GM12872 (cell line): ENCODE data around the gene PIP5KL1.

Experiments used
- TF ChIP-seq, protein P1 (sequence below): IDR thresholded peaks from 3 replicates; pipeline ENCODE4 v1.5.1; 2011; ENCODE audit warnings: low read depth, mild to moderate bottlenecking, low read length, moderate library complexity; ENCODE audit not compliant: insufficient read depth

The PIP5KL1 gene

GRCh38 chr9:127944586-127945218 is 14.1 kb upstream of the PIP5KL1 start:
- TF ChIP-seq, protein P1, sequence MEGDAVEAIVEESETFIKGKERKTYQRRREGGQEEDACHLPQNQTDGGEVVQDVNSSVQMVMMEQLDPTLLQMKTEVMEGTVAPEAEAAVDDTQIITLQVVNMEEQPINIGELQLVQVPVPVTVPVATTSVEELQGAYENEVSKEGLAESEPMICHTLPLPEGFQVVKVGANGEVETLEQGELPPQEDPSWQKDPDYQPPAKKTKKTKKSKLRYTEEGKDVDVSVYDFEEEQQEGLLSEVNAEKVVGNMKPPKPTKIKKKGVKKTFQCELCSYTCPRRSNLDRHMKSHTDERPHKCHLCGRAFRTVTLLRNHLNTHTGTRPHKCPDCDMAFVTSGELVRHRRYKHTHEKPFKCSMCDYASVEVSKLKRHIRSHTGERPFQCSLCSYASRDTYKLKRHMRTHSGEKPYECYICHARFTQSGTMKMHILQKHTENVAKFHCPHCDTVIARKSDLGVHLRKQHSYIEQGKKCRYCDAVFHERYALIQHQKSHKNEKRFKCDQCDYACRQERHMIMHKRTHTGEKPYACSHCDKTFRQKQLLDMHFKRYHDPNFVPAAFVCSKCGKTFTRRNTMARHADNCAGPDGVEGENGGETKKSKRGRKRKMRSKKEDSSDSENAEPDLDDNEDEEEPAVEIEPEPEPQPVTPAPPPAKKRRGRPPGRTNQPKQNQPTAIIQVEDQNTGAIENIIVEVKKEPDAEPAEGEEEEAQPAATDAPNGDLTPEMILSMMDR = no peak

DNA sequence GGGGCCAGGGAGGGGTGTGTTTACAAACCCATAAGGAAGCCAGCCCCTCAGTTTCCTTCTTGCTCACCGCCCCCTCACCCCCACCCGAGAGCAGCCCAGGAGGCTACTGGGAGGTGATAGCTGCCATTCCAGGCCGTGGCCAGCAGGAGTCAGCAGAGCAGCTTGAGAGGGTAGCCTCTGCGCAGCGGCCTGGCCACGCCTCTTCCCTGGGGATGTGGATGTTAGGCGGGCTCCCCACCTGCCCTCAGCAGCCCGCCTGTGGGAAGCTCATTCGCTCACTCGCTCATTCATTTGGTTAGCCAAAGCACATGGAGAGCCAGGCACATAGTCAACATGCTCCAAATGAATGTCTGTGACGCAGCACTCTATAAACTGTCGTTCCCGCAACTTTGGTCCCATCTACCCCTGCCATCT is 13.2 kb upstream of the PIP5KL1 start:
- TF ChIP-seq, protein P1 = peak; percentile 98

DNA sequence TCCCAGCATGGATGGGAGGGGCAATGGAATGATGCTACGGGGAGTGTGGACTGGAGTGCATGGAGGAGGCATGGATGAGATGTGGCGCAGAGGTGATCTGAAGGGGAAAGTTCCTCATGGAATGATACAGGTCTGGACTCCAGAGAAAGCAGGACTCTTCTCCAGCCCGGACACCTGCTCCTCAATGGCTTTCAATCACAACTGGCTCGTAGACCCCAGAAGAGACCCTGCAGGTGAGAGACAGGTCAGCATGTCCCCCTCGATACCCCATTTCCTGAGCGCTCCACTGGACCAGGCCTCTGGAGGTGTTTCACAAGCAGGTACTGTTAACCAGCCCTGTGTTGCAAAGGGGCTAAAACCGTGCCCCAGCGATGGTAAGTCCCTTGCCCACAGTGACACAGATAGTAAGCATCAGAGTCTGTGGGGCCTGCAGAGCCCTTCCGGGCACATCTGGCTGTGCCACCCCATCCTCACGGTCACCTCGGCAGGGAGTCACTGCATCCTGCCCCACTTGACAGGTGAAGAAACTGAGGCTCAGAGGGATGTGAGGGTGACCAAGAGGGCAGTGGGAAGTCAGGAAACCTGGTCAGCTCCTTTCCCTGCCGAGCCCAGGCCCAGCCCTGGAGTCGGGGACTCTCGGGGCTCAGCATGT is 12.6 kb upstream of the PIP5KL1 start:
- TF ChIP-seq, protein P1 = no peak

DNA sequence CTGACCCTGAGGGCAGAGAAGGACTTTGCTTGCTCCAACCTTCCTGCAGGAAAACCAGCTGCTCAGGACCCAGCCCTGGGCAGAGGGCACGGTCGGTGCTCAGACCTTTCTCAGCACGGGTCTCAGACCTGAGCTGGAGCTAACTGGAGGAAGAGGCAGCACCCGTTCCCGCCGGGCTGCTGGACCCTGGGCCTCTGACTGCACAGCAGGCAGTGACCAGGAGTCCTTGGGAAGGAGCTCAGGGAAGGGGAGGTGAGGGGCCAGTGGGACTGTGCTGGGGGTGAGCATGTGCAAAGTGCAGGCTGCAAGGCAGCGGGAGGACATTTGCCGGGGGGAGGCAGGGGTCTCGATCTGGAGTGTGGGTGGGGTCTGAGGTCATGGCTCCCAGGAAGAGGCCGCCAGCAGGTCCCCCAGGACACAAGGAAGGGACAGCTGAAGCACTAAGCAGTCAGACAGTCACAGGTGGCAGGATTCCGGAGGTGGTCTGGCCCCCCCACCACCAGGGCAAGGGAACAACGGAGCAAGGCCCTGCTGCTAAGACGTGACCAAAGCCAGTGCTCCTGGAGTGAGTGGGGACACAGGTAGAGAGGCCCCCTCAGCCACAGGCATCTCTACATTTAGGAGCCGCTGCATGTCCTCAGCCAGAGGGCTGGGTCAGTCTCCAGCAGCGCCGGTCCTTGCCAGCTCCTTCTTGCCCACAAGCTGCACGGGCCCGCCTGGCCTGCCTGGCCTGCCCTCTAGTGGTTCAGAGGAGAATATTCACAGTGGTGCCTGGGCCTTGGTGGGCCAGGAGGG is 11.8 kb upstream of the PIP5KL1 start:
- TF ChIP-seq, protein P1 = peak; percentile 84

DNA sequence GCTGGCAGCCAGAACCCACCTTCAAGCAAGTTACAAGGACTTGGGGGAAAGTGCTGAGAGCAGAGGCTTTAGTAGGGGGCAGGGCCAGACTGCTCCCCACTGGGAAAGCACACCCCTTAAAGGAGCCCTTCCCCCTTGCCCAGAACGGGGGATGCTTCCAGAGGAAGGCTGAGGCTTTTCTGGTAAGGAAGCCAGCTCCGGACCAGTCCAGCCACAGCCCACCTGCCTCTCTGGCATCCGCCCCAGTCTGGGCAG is 11.3 kb upstream of the PIP5KL1 start:
- TF ChIP-seq, protein P1 = no peak

GRCh38 chr9:127941062-127941960 is 10.7 kb upstream of the PIP5KL1 start:
- TF ChIP-seq, protein P1 = no peak

DNA sequence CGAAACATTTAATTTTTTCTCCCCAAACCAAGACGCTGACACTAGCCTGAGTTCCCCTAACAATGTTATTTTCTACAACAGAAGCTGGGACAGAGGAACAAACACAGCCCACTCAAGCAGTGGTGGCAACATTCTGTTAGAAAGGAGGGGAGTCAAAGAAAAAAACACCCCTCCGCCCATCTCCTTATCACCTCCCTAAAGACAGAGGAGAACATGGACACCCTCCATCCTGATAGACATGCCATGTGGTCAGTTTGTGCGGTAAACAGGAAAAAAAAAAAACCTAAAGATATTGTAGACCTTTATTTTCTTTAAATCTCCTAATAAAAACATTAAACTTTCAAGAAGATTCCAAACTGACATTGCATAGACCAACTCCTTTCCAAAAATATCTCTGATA is 10.0 kb upstream of the PIP5KL1 start:
- TF ChIP-seq, protein P1 = no peak
